Osteoblast (primary cell): ENCODE measurements around the gene SLC28A1. TPM values are rescaled to one million over a fixed set of nuclear protein-coding genes. Genes with fewer than 3 reads are reported as not detected.

Source experiments
- DNase-seq: peaks from one replicate; pipeline ENCODE4 v3.0.0; 2011; ENCODE audit warnings: low spot score, mixed read lengths; ENCODE audit not compliant: insufficient read length; ENCODE audit errors: missing footprints
- H2AFZ ChIP-seq: 2 replicates; pipeline ENCODE4 v1.6.0; 2011; ENCODE audit warnings: mild to moderate bottlenecking, low read length
- H3K27ac ChIP-seq: 2 replicates; pipeline ENCODE4 v1.5.1; 2011; ENCODE audit warnings: mild to moderate bottlenecking, low read depth, low read length, moderate library complexity
- H3K27me3 ChIP-seq: 2 replicates; pipeline ENCODE4 v1.6.0; 2012; ENCODE audit warnings: mild to moderate bottlenecking, control low read depth, inconsistent platforms, low read length, moderate library complexity; ENCODE audit not compliant: insufficient read depth
- H3K36me3 ChIP-seq: 2 replicates; pipeline ENCODE4 v1.5.1; 2011; ENCODE audit warnings: mild to moderate bottlenecking, low read length, control low read depth, moderate library complexity; ENCODE audit not compliant: insufficient read depth
- H3K4me1 ChIP-seq: 2 replicates; pipeline ENCODE4 v1.5.1; 2011; ENCODE audit warnings: mild to moderate bottlenecking, low read length, control low read depth, moderate library complexity; ENCODE audit not compliant: insufficient read depth
- H3K4me2 ChIP-seq: 2 replicates; pipeline ENCODE4 v1.6.0; 2011; ENCODE audit warnings: mild to moderate bottlenecking, low read length; ENCODE audit not compliant: insufficient read depth
- H3K4me3 ChIP-seq: fragments of 200-600 bp; sonication (generic); 3 replicates; pipeline ENCODE4 v1.5.1; 2012; ENCODE audit warnings: mild to moderate bottlenecking, low read length, inconsistent platforms; ENCODE audit not compliant: insufficient read depth
- H3K79me2 ChIP-seq: 2 replicates; pipeline ENCODE4 v1.6.0; 2012; ENCODE audit warnings: mild to moderate bottlenecking, low read length, control low read depth, inconsistent platforms; ENCODE audit not compliant: insufficient read depth
- H3K9me3 ChIP-seq: 2 replicates; pipeline ENCODE4 v1.5.1; 2011; ENCODE audit warnings: low read depth, low read length, control low read depth
- H4K20me1 ChIP-seq: 2 replicates; pipeline ENCODE4 v1.6.0; 2012; ENCODE audit warnings: mild to moderate bottlenecking, low read length, control low read depth; ENCODE audit not compliant: insufficient read depth
- total RNA-seq: library from RNA; depleted of rRNA; stranded (reverse); fragments of >200 nt; gene quantifications from 2 replicates; pipeline ENCODE4 v1.2.3, GENCODE V29; 2012
- TF ChIP-seq, protein P1 (sequence below): IDR thresholded peaks from 2 replicates; pipeline ENCODE4 v1.5.1; 2011; ENCODE audit warnings: mild to moderate bottlenecking, low read depth, low read length, moderate library complexity; ENCODE audit errors: extremely low read depth

Gene SLC28A1
- total RNA-seq, 1 donor: not detected

DNA sequence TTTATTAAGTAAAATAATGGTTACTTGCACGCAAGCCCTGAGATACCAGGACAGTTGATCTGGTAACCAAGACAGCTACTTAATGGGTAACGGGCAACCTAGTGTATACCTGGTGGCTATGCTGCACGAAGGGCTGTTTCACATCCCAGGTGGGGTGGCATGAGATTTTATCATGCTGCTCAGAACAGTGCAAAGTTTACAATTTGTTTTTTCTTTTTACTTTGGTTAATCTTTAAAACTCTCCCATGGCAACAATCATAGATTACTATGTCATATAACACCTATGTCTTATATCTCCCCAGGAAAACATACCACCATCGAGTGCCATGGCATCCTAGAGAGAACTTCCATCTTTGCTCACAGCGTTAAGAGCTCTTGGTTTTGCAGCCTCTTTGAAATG, 32.2 kb upstream of the SLC28A1 start:
- H3K79me2 ChIP-seq: no peaks in the 10 kb centered on the region
- H3K4me3 ChIP-seq: no peak overlapping the region
- H3K4me2 ChIP-seq: no peak overlapping the region
- H2AFZ ChIP-seq: no peak overlapping the region
- DNase-seq: no peak
- H3K4me1 ChIP-seq: no peaks in the 10 kb centered on the region
- TF ChIP-seq, protein P1, sequence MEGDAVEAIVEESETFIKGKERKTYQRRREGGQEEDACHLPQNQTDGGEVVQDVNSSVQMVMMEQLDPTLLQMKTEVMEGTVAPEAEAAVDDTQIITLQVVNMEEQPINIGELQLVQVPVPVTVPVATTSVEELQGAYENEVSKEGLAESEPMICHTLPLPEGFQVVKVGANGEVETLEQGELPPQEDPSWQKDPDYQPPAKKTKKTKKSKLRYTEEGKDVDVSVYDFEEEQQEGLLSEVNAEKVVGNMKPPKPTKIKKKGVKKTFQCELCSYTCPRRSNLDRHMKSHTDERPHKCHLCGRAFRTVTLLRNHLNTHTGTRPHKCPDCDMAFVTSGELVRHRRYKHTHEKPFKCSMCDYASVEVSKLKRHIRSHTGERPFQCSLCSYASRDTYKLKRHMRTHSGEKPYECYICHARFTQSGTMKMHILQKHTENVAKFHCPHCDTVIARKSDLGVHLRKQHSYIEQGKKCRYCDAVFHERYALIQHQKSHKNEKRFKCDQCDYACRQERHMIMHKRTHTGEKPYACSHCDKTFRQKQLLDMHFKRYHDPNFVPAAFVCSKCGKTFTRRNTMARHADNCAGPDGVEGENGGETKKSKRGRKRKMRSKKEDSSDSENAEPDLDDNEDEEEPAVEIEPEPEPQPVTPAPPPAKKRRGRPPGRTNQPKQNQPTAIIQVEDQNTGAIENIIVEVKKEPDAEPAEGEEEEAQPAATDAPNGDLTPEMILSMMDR: no peak
- H3K36me3 ChIP-seq: no peaks in the 10 kb centered on the region
- no peaks in the 10 kb centered on the region for H3K9me3 ChIP-seq
- H3K27ac ChIP-seq: no peak overlapping the region
- no peaks in the 10 kb centered on the region for H3K27me3 ChIP-seq
- no peaks in the 10 kb centered on the region for H4K20me1 ChIP-seq

- H3K4me3 ChIP-seq: no peak overlapping the region
- H3K4me1 ChIP-seq: no peaks in the 10 kb centered on the region
- no peaks in the 10 kb centered on the region for H3K27me3 ChIP-seq
- no peaks in the 10 kb centered on the region for H3K36me3 ChIP-seq
- no peak for DNase-seq
- no peaks in the 10 kb centered on the region for H3K9me3 ChIP-seq
- H3K27ac ChIP-seq: no peak overlapping the region
- H2AFZ ChIP-seq: no peak overlapping the region
- H3K4me2 ChIP-seq: no peak overlapping the region
- no peaks in the 10 kb centered on the region for H3K79me2 ChIP-seq
- TF ChIP-seq, protein P1: no peak
- no peaks in the 10 kb centered on the region for H4K20me1 ChIP-seq
These were observed 29.3 kb upstream of the SLC28A1 start for GRCh38 chr15:84855136-84855535.

DNA sequence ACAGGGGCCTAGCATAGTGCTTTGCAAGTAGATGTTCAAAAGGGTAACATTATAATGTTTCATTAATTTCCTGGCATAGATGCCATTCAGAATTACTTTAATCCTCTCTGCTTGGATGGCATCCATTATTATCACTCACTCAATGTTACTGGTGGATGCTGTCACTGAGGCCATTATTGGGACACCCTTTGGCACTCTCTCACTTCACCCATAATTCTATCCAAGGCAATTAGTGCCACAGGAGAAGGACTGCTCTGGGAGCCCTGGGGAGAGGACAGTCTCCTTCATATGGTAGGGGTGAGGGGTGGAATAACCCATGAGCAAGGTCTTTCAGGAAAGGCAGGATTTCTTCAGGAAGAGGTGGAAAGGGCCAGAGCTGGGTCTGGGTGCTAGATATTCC, 28.7 kb upstream of the SLC28A1 start:
- Histone ChIP-seq H3K36me3 (no peaks in the 10 kb centered on the region), H3K79me2 (no peaks in the 10 kb centered on the region), H3K27ac (no peak overlapping the region), H3K4me1 (no peaks in the 10 kb centered on the region), H2AFZ (no peak overlapping the region), H3K4me2 (no peak overlapping the region), H4K20me1 (no peaks in the 10 kb centered on the region), H3K9me3 (no peaks in the 10 kb centered on the region), H3K4me3 (no peak overlapping the region), H3K27me3 (no peaks in the 10 kb centered on the region)
- DNase-seq: no peak
- TF ChIP-seq, protein P1: no peak

DNA sequence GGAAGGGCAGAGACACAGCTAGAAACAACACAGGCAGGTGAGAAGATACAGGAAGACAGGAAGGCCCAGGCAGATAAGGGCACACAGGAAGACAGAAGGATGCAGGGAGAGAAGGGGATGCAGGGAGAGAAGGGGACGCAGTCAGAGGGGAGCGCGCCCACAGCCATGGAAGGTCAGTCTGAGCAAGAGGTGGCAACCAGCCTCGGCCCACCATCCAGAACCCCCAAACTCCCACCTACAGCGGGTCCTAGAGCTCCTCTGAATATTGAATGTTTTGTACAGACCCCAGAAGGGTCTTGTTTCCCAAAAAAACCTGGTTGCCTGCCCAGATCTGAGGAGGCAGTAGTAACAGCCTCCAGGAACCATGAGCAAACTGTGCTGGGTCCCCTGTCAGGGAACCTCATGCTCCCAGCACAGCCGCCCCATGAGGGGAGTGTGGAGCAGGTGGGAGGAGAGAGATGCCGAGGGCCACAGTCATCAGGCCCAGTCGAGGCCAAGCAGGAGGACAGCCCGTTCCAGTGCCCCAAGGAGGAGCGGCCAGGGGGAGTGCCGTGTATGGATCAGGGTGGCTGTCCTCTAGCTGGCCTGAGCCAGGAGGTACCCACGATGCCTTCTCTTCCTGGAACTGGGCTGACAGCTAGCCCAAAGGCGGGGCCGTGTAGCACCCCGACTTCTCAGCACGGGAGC, 27.6 kb upstream of the SLC28A1 start:
- no peaks in the 10 kb centered on the region for H3K79me2 ChIP-seq
- H4K20me1 ChIP-seq: no peaks in the 10 kb centered on the region
- DNase-seq: no peak
- no peaks in the 10 kb centered on the region for H3K9me3 ChIP-seq
- TF ChIP-seq, protein P1: no peak
- no peak overlapping the region for H3K27ac ChIP-seq
- H3K36me3 ChIP-seq: no peaks in the 10 kb centered on the region
- H3K27me3 ChIP-seq: no peaks in the 10 kb centered on the region
- H2AFZ ChIP-seq: no peak overlapping the region
- H3K4me1 ChIP-seq: no peaks in the 10 kb centered on the region
- no peak overlapping the region for H3K4me3 ChIP-seq
- H3K4me2 ChIP-seq: no peak overlapping the region
